ENCODE data around the gene SAMD9L. TPM values are rescaled to one million over a fixed set of nuclear protein-coding genes. Genes with fewer than 3 reads are reported as not detected.

The SAMD9L gene
- polyA plus RNA-seq, 1 donor from 2014 or later, result not detected

DNA sequence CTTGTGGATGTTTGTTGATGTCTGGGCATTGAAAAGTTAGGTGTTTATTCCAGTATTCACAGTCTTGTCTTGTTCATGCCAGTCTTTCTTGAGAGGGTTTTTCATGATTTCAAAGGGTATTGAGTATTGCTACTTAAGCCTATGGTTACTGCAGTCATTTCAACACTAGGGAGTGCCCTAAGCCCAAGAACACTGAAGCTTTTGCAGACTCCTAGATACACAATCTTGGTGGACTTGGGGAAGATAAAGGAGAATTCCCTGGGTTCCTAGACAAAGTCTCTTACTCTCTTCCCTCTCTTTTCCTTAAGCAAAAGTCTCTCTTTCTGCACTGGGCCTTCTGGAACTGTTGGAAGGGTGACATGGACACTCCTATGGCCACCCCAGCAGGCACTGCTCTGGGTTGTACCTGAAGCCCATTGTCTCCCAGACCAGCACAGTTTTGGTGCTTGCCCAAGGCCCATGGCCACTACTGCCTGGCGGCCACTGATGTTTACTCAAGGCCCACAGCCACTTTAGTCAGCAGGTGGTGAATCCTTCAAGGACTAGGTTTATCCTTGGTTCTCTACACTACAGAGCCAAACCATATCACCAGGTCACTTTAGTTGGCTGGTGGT, 55.3 kb downstream of the SAMD9L start:
- H4K20me1 ChIP-seq (ENCODE audit: insufficient read depth), result no peaks in the 10 kb centered on the region
- no peaks in the 10 kb centered on the region for H3K27me3 ChIP-seq (ENCODE audit: insufficient read depth, low read depth, low read length)
- H3K79me2 ChIP-seq (replicated peaks; ENCODE audit: insufficient read depth, low read length), result no peaks in the 10 kb centered on the region
- no peak overlapping the region for H3K27ac ChIP-seq (ENCODE audit: low read length)
- no peak overlapping the region for H2AFZ ChIP-seq (ENCODE audit: low read depth, low read length)
- no peak for TF ChIP-seq EP300 (conservative IDR thresholded peaks at IDR 0.05; ENCODE audit: poor library complexity, severe bottlenecking)
- no peak overlapping the region for H3K9ac ChIP-seq (ENCODE audit: low read length)
- H3K4me3 ChIP-seq (ENCODE audit: low read length), result no peak overlapping the region
- no peak overlapping the region for H3K4me2 ChIP-seq (ENCODE audit: low read length)
- no peaks in the 10 kb centered on the region for H3K9me3 ChIP-seq (ENCODE audit: low read length)
- no peaks in the 10 kb centered on the region for H3K36me3 ChIP-seq (ENCODE audit: insufficient read depth, low read length)
- no peaks in the 10 kb centered on the region for H3K9me2 ChIP-seq (ENCODE audit: insufficient read depth, low read length)
- H3F3A ChIP-seq (ENCODE audit: insufficient read depth, low read length, poor library complexity, severe bottlenecking), result no peaks in the 10 kb centered on the region

Other genes starting within 250 kb of the SAMD9L start
- not detected in 2 replicates for gene SAMD9, start 30.4 kb downstream of the SAMD9L start, polyA plus RNA-seq
- 0.24 and 0.35 TPM in 2 replicates for gene HEPACAM2, start 78.1 kb upstream of the SAMD9L start, polyA plus RNA-seq
- gene VPS50, start 84.0 kb upstream of the SAMD9L start, polyA plus RNA-seq, result 58.2 and 61.9 TPM in 2 replicates

Measured in neural cell (in vitro differentiated cells).